ENCODE data around the gene DKK2.

- no peak for TF ChIP-seq CTCF (IDR thresholded peaks at IDR 0.05; ENCODE audit: low read depth, low read length)
- TF ChIP-seq POLR2A (IDR thresholded peaks at IDR 0.05; ENCODE audit: extremely low read depth, insufficient read length): no peak
- no peak for TF ChIP-seq MYC (IDR thresholded peaks at IDR 0.05; ENCODE audit: low read depth, low read length)
- TF ChIP-seq MAX (IDR thresholded peaks at IDR 0.05; ENCODE audit: low read depth, low read length): no peak
Measured at GRCh38 chr4:106930522-106930921, 105.6 kb downstream of the DKK2 start.
